HS-27A (cell line): ENCODE results near the gene CCR6.
"Not testable (repeated sequence)": the region's sequence is repeated elsewhere in the genome, so short reads cannot be mapped to it uniquely, and the experiment has no call there.

ENCODE experiments used
- DNase-seq: peaks from one replicate; pipeline ENCODE4 v3.0.0-alpha.2; 2012; ENCODE audit warnings: low read depth, missing footprints

CCR6 gene

DNA sequence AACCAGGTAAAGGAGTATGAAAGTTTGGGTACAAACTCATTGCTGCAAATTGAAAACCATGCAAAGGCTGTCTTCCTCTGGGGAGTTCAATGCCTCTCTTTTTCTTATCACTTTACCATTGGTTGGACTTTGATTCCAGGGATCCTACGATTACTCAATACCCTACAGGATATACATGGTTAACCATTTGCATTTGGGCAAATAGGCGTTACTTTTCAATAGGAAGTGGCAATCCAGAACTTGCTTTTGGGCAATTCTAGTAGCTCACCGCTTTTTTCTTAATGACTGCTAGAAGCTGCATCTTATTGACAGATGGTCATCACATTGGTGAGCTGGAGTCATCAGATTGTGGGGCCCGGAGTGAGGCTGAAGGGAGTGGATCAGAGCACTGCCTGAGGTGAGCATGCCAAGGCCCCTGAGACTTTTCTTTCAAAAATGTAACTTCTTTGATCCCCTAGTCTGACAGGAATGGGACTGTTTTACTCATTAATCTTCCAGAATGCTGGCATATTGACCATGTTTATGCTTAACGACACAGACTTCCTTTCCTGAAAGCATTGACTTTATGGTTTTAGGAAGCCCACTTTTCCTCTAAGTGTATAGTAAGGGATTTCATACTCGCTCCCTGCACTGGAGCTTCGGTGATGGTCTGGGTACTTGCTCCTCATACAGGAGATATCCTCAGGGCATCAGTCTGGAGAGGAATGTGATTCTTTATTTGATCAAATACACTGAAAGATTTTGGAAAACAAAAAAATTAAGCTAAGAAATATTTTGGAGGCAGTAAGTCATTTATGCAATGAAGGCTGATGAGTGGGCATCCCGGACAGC, at the start of gene CCR6:
TSS of gene CCR6 (plus strand) at position 270 of the 831 bp plus-strand sequence. CDS start 13,039 bp downstream, outside the sequence.
- DNase-seq = no peak

DNA sequence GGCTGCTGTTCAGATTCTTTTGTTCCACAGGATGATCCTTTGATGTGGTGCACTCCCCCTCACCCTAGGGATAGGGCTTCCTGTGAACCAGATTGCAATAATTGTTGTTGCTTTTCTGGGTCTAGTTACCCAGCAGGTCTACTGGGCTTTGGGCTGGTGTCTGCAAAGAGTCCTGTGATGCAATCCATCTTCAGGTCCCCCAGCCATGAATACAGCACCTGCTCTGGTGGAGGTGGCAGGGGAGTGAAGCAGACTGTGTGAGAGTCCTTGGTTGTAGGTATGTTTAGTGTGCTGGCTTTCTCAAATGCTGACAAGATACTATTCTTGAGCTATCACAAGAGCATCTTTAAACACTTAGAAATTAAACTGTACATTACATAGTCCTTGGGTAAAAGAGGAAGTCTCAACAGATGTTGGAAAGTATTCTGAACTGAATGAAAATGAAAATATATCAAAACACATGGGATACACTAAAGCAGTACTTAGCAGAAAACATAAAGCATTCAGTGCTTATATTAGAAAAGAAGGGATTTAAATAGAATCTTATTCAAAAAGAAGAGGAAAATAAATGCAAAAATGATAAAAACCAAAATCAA, 49.1 kb upstream of the CCR6 start:
- DNase-seq = no peak

DNA sequence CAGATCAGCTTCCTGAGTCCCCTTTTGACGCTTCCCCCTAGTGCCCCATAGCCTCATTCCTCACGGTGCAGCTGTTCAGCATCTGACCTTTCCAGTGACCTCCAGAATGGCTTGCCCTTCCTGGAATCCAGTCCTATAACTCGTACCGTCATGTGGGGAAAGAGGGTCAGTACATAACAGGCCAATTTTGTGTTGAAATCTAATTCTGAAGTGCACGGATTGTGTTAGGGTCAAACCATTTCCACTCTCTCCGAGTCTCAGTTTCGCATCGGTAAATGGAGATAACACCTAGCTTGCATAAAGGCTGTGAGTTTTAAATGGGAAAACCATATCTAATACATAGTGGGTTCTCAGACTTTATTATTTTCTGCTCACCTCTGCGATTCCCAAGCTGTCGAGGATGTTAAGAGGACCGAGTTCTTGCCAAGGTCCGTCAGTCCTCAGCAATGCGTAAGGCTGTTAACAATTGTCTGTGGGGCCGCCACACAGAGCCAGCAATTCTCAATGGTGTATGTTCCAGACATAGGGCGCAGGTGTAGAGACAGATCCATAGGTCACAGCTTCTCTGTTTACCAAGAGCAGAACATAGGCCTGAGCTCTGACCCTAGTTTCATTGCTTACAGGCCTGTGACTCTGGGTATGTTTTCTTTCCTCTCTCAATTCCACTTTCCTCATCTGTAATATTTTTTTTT, 45.5 kb upstream of the CCR6 start:
- DNase-seq = no peak

DNA sequence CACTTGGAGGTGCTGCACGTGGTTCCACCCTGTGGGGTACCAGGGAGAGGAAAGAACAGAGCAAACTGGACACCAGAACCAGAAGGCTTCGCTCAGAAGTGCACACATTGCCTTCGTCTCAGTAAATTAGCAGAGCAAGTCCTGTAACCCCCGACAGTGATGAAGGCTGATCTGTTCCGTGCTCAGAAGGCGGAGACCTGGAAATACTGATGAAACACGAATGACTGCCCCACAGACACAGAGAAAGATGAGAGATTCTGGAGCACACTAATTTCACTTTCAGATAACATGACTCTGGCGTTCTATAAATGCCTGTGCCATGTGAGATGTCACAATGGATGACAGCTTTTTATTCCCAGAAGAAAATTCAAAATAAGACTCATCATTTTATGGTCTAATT, 44.2 kb upstream of the CCR6 start:
- DNase-seq = no peak

DNA sequence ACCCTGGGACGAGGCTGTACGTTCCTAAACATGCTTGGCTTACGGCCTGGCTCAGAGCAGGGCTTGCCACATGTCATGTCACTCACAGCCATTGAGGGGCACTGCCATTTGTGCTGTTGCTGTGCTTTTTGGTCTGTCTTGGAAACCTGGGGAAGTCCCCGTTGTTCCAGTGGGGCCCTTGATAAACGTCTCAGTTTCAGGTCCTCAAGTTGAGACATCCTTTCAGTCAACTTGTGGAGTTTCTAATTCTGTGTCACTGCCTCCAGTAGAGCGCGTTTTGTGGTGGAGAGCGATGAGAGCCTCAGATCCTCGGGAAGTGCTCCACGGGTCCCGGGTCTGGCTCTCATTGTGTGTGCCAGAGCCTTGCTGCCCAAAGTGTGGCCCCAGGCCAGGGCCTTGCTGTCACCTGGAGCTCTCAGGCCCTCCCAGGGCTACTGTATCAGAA, 43.0 kb upstream of the CCR6 start:
- no peak for DNase-seq

DNA sequence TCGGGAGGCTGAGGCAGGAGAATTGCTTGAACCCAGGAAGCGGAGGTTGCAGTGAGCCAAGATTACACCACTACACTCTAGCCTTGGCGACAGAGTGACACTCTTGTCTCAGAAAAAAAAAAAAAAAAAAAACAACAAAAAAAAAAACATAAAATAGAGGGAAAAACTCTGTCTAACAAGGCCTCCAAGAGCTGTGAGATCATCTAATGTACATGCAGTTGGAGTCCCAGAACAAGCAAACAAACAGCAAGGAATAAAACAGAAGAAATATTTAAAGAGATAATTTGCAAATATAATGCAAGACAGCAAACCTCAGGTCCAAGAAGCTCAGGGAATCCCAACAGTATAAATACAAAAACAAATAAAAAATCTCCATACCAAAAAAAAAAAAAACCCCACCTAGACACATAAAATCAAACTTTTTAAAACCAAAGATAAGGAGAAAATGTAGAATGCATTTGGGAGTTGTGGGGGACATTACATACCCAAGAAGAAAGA, 35.0 kb upstream of the CCR6 start:
- DNase-seq = no peak

DNA sequence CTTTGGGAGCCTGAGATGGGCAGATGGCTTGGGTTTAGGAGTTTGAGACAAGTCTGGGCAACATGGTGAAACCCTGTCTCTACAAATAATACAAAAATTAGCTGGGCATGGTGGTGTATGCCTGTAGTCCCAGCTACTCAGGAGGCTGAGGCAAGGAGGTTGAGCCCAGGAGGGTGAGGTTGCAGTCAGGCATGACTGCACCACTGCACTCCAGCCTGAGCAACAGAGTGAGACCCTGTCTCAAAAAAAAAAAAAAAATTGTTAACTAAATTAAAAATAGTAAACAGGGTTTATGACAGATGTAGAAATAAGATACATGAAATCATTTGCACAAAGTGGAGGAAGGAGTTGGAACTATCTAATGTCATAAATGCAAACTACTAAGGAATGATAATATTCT, 34.2 kb upstream of the CCR6 start:
- not testable (repeated sequence) for DNase-seq

DNA sequence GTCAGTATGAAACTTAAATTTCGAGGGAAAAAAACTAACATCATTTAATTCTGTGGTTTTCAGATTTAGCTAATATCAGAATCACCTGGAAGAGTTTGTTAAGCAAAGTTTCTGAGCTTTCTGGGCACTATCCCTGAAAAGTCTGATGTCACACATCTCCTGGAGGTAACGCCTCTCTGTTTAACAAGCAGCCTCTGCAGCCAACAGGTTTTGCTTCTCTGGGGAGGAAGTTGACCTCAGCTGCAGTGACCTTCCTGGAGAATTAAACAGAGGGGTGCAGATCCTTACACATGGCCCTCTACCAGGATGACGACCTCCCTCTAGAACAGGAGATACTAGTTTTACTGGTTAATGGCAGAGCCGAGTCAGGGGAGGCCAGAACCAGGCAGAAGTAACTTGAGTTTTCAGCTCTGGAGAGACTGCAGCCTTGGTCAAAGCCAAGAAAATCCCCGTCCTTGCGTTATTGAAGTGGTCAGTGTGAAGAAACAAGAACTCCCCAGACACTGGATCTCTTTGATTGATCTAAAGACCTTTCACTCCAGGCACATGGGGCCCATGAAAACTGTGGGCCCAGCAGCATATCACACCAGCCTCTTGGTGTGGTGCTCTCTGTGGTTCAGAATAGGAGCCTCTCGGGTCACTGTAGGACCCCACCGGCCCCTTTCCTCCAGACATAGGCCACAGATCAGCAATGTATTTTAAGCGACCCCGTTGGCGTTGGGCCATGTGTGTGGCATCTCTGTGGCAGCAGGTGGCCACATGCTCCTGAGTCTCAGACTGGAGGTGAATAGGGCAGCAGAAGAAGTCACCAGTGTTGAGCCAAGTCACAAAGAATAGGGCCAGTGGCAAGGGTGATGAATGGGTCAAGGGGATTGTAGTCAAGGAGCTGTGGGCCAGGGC, 33.4 kb upstream of the CCR6 start:
- DNase-seq = no peak

DNA sequence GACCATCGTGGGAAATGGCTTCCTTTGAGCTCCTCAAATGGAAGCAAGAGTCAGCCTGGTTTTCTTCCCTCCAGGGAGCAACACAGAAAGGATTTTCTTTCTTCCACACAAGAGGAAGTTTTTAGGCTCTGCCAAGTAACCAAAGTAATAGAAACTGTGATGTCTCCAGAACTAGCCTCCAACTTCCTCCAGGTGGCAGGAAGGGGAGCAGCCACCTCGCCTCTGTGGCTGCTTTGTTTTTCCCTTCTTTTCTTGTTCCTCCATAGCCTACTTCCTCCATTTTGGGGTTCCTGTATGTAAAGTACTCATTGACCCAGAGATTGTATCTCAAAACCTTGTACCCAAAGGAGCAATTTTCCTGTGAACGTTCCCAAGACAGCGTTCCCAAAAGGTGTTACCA, 32.7 kb upstream of the CCR6 start:
- no peak for DNase-seq

DNA sequence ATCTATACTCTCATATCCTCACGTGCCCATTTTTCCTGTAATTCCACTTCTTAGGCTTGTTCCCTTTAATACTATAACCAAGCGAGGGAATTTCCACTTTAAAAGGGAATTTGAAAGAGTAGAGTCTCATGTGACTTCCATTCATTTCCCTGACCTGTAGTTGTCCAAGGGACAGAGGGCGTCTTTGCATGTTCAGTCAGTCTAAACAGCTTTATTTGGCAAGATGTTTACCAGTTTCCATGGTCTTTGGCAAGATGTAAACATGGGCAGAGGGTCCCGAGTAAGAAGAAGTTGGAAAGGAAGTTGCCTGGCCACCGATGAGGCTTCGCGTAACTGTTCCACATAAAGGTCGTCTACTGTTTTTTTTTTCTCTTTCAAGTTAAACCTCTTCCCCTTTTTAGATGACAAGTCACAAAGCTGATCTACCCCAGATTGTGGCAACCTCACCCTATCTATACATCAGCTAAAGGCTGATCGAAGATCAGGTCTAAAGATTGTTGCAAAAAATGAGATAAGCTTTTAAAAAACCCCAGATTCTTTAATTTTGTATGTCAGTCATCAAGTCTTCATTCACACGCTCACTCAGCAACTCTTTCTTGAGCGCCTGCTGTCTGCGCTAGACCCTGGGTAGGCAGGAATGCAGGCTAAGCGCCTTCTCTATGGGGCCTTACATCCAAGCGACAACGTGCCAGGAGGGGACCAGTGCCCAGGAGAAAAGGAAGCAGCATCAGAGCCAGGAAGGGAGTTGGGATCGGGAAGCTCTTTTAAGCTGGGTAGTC, 31.7 kb upstream of the CCR6 start:
- DNase-seq = no peak

DNA sequence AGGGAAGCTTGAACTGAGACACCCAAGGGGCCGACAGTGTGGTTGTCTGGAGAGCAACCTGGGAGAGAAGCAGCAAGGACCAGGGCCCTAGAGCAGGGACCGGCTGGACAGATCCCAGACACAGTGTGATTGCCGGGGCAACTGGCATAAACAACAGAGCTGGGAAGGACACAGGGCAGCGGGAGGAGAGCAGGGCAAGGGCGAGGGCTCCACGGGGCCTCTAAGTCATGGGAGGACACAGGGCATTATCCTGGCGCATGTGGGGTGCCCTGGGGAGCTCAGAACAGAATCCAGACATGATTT, 31.1 kb upstream of the CCR6 start:
- DNase-seq = no peak

DNA sequence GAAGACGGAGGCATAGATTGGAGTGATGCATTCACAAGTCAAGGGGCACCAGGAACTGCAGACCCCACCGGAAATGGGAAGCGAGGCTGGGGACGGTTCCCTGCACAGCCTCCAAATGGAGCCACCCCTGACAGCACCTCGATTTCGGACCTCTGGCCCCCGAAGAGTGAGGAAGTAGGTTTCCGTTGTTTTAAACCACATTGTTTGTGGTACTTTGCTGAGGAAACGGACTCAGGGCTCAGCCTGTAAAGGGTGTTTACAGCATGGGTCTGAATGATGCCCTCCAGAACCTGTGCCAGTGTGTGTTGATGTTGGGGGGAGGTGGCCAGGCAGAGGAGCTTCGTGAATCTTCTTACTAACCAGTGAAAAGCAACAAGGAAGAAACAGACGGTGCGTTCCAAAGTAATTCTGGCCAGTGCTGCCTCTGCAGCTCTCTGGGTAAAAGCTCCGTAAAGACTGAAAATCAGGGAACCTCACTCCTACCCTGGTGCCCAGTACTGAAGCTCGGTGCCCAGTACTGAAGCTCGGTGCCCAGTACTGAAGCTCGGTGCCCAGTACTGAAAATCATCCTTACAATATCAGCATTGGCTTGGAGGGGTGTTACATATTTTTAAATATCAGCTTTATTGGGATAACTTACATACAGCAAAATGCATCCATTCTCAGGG, 30.1 kb upstream of the CCR6 start:
- DNase-seq = no peak

DNA sequence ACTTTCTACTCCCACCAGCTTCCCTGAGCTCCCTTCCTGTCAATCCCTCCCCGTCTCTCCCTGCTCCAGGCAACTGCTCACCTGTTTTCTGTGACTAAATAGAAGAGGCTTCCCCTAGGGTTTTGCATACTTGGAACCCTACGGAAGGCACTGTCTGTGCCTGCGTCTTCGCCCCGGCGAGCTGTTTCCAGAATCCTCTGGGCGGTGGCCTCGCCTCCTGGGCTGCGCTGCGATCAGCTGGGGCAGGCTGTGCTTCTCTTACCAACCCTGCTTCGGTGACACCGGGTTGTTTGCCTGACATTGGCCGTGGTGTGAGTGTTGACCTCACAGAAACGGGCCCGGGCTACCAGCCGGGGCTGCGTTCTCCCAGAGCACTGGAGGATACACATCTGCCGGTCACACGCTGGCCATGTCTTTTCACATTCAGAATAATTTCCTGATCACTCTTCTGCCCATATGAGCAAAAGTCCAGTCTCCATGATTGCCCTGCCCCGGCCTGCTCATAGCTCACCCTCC, 29.4 kb upstream of the CCR6 start:
- DNase-seq = no peak

DNA sequence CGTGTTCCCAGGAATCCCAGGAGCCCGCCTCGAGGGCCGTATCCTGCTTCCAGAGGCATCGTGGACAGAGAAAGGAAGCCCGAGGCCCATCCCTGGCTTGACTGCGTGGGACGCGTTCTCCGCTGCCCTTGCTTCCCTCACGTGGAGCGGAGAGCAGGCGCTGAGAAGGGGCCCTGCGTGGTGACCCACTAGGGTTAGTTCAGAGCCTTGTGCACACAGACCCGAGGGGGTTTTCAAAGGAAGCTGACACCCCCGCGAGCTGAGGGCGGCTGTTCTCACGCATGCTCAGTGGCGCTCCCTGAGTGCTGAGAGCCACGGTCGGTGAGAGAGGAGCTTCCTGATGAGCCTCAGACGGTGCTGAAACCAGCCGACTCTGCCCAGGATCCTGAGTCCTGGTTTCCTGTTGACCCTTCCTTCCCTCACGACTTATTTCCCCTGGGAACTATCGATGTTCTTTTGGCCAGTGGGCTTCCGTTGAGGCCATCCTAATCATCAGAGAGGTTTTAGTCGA, 28.9 kb upstream of the CCR6 start:
- DNase-seq = no peak

DNA sequence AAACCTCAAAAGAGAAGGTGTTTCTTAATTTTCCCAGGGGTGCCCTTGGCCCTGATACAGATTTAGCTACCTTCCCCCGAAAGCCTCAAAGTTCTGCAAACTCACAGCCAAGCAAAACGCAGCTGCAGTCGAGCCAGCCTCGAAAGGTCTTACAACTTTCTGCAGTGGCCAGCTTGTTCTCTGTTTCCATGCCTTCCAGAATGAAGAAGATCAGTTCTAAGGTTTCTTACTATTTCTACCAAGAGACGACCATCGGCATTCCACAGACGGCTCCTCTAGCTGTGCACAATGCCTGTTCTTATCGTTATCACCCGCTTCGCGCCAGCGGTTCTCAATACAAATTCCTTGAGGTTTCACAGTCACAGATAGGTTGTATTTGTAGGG, 28.5 kb upstream of the CCR6 start:
- DNase-seq = no peak

DNA sequence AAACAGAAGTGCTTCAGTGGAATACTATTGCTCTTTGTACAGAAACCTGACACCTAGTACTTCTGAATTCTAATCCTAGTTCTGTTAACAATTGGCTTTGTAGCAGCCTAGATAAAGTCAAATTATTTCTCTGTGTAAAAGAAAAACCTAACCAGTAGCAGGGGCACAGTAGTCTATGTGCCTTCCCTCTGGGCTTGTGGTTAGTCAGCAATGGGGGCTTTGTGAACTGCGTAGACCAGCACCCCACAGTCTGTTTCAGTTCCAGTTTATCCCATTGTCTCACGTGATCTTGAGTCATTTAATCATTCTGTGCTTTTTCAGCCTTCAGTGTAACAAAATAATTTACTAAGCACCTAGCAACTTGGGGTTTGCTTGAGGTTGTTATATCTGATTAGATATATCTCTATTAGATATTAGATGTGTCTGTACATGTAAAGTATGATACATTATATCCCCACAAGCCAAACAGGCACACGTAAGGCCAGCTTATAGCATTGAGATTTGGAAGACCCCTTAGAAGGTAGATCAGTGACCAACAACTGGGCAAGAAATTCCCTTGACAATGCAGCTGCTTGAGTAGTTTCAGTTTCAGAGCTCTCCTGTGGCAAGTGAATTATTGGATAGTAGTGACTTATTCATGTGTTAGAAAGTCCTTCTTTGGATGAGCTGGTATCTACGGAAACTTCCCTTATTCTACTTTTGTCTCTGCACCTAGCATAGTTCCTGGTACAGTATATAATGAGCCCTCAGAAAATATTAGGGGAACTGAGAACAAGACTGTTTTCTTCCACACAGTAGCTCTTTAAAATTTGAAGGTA, 27.9 kb upstream of the CCR6 start:
- no peak for DNase-seq

DNA sequence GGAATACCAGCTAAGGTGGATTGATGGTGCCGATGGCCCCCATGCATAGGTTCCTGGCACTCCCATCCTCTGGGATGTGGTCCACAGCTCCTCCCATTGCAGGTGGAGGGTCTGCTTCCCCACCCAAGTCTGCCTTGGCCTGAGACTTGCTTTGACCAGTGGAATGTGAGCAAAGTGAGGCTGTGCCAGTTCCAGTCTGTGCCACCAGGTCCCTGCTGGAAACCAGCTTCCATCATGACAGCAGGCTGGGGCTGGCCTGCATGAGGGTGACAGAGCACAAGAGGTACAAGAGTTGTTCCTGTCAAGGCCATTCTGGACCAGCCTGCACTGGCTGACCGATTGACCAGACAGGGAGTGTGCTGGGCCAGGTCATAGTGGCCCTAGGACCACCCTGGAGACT, 27.0 kb upstream of the CCR6 start:
- DNase-seq = no peak

DNA sequence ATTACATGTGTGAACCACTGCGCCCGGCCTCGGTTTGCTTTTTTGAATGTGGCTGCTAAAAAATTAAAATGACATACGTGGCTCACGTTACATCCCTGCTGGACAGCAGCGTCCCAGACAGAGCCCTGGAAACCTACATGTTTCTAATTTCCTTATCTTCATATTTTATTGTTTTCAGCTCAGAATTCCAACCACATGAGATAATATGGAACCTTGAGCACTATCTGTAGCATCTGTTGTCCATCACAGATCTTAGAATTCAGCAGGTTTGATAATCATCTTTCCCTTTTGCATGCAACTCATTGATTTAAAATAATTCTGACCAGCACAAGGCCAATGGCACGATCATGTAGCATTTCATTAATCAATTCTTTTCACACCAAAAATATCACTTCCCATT, 25.9 kb upstream of the CCR6 start:
- DNase-seq = no peak

DNA sequence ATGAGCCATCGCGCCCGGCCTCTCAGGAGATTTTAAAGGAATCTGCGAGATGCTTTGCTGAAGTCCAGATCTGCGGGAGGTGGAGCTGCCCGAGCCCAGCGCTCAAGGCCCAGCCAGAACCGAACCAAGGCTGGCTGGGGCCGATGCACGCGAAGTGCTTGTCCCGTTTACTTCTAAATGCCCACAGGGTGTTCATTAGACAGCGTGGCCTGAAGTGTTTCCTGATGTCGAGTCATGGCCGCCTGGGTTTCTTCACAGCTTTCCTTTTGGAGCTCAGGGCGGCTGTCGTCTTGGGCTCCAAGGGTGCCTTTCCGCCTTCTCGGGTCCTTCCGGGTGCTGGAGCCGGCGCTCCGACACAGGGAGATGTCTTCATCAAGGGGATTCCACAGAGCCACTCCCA, 25.1 kb upstream of the CCR6 start:
- DNase-seq = no peak
